ENCODE results near the gene FRY. TPM values are rescaled to one million over a fixed set of nuclear protein-coding genes. Genes with fewer than 3 reads are reported as not detected.
A peak's percentile ranks its signal among the peaks of the same experiment; 100 is the strongest.

The FRY gene
- polyA plus RNA-seq, 5 donors = 40.2 to 50.3 (median 42.2) TPM

DNA sequence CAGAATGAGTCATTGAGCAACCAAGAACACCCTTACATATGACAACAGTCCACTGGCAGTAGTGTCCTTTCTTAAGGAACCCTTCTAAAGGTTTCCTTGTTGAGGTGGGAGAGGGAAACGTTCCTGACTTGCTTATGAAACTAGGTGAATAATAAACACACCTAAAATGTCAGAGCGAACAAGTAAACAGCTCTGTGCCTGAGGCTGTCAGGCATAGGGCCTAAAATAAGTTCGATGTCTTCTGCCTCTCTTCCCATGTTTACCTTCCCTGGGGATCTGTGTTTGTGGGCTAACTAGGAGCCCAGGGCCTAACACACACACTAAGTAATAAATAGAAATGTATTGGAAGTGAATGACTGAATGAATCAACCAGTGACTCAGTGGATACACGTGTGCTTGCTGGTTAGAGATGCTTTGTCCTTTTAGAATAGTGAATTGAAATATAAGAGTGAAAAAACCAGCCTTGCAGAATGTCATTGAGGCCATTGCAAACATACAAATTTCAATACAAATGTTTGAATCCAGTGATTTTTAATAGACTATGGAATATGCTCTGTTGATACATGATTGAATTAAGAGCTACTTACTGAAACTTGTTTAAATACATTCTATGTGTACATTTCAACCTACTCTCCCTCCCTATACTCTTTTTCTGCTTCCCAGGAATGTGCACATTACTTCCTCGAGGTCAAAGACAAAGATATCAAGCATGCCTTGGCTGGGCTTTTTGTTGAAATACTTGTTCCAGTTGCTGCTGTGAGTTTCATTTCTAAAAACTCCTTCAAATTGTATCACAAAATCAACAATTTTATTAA lies 102.9 kb downstream of the FRY start:
- DNase-seq = no peak

DNA sequence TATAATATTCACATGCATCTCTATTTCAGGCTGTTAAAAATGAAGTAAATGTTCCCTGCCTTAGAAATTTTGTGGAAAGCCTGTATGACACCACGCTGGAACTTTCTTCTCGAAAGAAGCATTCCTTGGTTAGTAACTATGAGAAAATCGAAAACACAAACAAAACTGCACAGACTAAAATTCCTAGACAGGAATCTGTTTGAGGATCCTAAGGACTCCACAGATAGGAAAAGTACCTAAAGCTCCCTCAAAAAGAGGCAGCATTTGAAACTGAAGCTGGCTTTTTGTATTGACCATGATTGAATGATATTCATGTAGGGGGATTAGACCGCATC lies 103.4 kb downstream of the FRY start:
- no peak for DNase-seq

DNA sequence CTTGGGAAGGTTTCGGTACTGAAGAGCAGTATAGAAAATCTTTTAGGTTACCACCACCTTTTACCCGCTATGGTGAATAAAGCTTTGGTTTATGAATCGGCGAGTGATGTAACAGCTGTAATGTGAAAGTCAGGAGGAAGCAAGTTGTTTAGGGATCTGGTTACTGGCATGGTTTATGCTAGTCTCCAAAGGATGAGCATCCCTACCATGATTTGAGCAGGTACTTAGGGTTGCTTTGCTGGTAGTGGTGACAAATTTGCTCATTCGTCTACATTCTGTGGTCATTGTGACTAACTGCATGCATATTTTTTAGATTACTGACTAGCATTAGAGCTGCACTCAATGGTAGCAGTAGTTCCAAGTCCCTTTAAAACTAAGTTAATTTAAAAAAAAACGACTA lies 104.1 kb downstream of the FRY start:
- DNase-seq = no peak

DNA sequence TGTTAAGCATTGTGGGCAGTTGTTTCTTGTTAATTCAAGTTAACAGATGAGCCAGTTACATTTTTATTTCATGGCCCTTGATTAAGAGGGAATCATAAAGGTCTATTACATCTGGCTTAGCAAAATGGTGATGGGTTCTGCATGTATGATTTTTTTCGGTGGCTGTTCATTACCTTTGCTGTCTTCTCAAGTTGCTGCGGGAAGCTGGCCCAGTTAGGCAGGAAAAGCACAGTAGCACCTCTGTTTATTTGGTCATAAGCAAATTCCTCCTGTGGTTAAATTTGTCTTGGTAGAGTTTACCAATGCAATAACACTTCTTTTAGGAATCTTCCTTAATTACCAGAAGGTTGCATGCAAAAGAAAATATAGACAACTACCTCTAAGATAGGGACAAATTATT lies 104.5 kb downstream of the FRY start:
- no peak for DNase-seq

DNA sequence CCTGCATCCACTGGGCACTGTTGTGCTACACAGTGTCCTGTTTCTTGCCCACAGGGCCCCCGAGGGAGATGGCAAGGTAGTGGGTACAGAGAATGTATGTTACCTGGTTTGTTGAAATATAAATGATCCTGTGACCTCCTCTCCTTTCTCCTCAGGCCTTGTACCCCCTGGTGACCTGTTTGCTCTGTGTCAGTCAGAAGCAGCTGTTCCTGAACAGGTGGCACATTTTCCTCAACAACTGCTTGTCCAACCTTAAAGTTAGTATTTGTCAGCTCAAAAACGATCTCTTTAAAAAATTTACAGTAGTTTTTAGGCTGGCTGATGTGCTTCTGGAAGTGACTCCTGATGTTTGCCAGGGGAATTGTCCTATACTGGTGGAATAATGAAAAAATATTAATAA lies 105.1 kb downstream of the FRY start:
- no peak for DNase-seq

DNA sequence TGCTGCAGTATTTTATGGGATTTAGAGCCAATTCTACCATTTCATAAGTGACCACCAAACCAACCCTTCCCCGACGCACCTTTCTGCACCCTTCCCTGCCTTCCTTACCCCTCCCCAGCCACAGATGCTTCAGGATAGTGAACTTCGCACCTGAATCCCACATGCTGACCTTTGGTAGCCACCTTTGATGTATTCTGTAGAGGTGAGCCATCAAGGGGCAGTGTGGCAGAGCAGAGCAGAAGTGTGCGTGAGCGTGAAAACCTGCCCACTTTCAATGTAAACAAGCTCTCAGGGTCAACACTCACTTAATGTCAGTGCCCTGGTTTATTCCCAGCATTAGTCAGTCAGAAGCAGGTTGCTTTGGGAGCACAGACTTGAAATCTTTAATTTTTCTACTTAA lies 107.7 kb downstream of the FRY start:
- DNase-seq = no peak

DNA sequence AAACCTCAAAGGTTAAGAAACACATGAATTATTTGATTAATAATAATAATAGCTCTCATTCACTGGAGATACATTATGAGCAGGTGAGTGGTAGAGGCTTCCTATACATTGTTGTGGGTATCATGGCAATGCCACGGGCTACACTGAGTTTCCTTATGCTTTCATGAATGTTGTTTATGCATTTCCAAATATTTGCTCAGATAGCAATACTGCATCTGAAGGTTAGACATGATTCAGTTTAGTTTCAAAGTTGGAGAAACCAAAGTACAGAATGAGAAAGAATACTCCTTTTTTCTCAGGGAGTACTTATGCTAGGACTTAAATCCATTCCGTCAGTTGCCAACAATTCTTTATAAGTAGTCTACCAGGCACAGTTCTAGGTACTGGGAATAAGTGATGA lies 108.5 kb downstream of the FRY start:
- no peak for DNase-seq

DNA sequence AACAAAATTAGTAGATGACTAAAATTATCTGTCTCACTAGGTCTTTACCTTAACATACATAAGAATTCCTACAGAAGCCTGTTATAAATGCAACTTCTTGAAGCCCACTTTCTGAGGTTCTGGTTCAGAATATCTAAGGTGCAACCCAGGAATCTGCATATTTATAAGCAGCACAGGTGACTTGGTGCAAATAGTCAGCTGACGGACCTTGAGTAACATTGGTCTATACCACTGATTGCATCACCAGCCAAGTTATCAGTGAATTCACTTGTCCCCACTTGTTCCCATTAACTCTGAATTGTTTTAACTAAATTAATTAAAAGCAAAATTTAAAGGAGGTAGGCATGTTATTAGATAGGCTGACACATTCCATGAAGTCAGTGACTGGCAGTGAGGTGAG lies 109.9 kb downstream of the FRY start:
- DNase-seq = no peak

DNA sequence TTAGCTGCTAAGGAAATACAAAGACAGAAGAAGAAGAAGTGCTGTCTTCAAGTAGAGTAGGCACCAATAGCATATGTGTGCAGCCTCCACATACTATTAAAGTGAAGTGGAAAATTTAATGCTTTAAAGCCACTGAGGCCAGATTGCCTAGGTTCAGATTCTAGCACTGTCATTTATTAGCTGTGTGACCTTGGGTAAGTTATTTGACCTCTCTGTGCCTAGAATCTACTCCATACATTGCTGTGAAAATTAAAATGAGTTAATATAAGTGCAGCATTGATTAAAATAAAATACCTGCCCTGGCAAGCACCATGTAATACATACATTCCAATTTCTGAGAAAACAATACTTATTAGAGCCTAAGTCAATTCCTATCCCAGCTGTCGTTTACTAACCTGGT lies 110.5 kb downstream of the FRY start:
- no peak for DNase-seq

DNA sequence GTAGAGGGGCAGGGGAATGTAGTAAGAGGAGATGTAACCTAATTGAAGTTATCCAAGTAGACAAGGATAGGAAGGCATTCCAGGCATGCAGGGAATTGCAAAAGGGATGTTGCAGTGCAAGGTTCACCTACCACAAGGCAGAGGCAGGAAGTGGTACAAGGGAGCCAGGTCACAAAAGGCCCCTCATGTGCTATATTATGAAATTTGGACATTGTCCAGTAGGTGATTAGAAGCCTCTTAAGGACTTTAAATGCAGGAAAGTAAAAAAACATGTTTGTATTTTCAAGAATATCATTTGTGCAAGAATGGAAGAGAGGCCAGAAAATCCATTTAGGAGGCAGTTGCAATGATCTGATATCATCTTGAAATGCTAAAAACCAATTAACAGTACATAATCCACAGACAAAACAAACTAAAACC lies 111.4 kb downstream of the FRY start:
- no peak for DNase-seq

DNA sequence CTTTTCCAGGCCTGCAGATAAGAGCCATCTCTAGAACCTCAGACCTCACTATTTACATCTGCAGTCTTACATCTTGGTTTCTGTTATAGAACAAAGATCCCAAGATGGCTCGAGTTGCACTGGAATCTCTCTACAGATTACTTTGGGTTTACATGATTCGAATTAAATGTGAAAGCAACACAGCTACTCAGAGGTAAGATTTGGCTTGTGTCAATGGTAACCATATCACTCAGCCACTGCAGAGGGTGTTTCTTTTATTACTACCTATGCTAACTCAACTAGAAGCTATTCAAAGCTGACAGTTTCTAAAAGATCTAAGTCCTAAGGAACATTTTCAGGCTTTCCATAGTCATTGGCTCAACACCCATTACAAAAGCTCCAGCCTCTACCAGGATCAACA lies 115.6 kb downstream of the FRY start:
- no peak for DNase-seq

DNA sequence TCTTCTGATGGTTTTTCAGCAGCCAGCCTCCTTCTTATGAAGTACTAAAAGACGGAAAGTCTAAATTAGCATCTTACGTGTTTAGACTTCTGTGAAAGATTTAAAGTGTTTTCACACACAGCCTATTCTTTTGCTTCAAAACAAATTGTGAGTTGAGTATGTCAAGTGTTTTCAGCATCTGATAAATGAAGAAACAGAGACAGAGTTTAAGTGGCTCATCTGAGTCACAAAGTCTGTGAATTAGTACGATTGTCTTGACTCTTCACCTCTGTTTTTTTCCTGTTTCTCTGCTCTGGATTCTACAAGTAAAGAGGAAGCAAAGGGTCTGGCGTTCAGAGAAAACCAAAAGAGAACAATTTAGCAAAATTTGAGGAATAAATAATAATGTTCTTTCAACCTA lies 116.4 kb downstream of the FRY start:
- DNase-seq = no peak

DNA sequence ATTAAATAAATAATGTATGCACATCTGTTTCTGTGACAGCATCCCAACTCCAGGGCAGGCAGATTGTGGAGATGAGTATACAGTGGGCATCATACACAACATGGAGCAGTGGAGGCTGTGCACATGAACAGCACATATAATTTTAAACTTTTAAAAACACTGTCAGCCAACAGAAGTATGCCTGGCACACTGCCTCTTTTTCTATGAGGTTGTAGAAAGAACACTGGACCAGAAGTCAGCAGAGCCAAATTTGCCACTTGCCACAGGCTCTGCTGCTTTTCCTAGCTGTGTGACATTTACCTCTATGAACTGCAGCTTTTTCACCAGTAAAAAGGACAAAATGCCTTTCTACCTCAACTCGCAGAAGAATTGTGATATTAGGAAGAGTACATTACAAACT lies 118.7 kb downstream of the FRY start:
- no peak for DNase-seq

DNA sequence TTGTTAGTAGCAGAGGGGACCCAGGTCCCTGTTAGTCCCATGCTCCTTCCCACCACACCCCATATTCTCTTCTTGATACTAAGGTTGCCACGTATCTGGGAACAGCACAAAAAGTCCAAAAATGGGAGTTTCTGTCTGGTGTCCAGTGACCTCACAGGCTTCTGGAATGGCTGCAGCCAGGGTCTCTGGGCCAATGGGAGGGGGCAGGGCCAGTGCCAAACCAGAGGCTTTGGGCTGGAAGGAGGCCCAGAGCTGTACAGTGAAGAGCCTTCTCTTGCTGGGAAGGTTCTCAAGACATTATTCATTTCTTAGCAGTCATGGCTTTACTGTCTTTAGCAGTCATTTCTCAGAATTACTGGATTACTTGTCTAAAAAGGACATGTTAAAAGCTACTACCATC lies 119.2 kb downstream of the FRY start:
- DNase-seq = peak in 1 of 2 donors; percentile 54

DNA sequence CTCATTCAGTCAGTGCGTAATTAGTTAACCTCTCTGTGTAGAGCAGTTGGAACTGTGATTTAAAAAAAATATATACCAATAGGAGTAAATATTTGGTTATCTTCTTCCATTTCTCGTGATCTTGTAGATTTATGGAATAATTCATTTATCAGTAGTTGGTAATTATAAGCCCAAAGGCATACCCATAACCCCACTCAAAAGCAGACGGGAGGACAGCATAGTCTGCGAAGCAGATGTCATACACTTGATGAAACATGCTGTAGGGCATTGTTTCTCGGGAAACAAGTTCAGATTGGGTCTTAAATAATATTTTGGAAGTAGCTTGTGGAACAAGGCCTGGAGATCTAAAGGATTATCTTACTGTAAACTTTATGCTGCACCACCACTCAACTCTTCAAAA lies 119.7 kb downstream of the FRY start:
- no peak for DNase-seq

DNA sequence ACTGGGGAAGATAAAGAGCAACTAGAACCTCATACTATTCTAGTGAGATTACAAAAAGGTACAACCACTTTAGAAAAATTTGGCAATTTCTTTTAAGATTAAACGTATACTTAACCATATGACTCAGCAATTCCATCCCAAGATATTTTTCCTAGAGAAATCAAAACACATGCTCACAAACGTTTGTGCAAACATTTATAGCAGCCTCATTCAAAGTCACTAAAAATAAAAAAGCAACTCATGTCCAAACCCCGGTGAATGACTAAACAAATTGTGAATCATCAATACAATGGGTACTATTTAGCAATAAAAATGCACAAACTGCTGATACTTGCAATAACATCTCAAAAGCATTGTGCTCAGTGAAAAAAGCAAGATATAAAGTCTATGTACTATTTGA lies 121.5 kb downstream of the FRY start:
- no peak for DNase-seq

DNA sequence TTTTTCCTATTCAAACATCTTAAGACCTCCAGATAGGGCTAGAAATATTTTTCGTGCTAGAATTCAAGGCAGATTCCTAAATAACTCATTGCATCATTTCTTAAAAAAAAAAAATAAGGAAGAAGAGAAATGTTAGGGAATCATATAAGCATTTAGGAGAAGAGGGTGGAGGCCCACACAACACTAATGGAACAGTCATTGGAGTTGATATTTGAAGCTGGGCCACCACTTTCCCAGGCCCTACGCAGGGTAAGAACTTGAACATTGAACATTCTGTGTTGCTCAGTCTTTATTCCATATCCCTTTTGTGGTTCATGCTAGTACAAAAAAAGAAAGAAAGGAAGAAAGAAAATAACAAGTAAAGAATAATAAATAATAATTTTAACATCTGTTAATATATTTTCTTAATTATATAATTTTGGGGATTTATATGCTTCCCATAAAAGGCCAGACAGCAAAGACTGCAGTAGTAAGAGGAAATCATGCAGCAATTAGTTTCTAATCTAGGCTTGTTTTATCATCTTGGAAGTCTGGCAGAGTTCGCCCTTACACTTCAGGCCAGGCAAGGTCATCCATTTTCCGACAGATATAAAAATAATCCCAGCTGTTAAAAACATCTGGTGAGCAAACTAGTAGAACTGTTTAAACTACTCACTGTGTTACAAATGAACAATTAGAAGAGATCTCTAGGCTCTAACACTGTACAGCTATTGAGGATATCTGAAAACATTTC lies 127.7 kb downstream of the FRY start:
- peak; percentile 76 to 80 for DNase-seq

DNA sequence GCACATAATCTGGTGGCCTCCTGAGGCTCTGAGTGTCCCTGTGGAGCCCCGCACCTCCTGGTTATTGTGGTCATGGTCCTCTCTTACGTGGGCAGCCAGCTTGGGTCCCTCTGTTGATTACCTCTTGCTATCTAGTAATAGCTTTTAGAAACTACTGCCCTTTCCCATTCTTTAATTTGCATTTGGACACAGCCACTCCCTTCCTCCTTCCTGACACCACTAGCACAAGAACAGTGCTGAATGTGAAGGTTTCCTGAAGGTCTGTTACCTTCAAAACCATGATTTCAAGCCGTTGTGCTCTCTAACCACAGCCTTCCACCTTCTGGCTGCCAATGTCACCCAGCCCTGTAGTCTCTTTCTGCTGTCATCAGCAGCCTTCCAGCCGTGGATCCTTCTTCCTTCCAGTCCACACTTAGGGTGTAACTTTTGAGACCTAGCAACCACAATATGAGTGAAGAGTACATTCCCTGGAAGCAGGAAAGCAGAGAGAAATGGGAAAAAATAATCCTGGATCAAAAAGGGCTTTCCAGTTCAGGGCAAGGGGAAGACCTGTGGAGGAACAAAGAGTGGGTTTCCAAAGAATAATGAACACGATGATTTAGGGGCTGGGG lies 130.9 kb downstream of the FRY start:
- no peak for DNase-seq

DNA sequence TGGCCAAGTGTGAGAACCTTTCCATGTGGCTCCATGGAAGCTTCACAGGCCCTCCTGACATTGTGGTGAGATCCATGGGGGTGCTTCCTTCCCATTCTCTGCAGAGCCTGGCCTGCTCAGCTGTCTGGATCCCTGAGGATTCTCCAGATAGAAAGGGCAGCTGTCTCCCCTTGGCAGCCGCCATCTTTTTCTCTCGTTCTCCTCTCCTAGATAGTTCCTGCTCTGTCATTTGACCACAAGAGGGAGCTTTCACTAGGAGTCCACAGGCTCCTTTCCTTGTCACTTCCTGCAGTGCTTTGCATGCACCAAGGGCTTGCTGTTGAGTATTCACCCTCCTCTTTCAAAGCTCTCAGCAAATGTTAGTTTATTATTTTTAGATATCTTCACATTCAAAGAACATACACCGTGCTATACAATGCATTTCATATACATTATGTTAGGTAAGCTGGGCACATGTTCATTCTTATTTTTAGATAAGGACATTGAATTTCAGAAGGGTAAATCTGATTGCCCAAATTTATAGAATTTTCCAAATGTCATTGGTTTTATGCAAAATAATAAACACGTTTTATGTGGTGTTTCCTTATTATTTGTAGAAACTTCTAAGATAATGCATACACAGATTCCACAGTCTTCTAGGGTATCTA lies 133.2 kb downstream of the FRY start:
- DNase-seq = peak in 1 of 2 donors; percentile 8

DNA sequence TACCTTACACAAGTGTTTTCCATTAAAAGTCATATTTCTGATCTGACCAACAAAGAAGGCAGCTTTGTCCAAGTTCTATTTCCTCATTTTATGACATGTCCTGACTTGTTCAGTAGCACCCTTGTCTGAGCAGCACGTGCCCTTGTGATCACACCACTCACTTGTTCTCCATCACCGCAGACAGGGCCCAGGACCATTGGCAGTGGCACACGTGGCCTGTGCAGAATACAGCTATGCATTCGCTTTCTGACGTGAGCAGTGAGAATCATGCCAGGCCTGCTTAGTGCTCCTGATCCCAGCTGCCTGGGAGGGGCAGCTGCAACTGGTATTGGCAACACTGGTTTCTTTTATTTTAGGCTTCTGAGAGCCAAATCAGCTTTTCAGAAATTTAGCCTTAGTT lies 134.2 kb downstream of the FRY start:
- no peak for DNase-seq

DNA sequence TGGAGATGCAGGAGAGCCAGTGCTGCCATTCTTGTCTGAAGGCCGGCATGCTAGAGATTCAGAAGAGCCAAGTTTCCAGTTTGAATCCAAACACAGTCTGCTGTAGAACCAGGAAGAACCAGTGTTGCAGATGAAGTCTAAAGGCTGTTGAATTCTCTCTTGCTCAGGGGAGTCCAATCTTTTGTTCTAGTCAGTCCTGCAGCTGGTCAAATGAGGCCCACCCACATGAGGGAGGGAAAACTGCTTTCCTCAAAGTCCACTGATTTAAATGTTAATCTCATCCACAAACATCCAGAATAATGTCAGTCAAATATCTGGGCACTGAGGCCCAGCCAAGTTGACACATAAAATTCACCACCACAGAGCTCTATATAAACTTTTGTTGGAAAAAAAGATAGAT lies 136.6 kb downstream of the FRY start:
- DNase-seq = no peak

DNA sequence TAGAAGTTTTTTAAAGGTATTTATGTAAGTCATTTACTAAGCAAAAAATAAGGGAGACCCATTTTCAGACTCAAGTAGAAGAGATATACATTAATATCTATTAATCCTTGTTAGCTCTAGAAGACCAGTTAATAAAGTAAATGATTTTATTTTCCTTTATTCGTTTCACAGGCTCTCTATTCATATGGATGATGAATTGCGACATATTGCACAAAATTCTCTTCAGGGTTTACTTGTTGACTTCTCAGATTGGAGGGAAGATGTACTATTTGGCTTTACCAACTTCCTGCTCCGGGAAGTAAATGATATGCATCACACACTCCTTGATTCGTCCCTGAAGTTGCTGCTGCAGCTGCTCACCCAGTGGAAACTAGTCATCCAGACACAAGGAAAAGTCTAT lies 139.3 kb downstream of the FRY start:
- no peak for DNase-seq

DNA sequence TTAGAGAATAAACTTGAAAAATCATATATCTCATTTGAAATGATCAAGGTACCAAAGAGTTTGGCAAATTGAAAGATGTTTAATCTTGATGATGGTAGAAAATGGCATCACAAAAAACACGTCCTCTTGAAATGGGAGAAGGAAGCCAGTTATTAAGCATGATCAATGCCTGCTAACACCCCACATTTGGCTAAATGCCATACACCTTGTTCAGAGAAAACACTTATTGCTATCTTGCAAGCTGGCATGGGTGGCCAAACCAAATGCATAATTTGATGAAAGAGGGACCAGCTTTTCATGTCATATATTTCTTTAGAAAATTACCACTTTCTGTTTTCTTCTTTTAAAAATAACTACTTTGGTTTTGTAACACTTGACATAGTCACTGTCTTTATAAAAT lies 142.3 kb downstream of the FRY start:
- DNase-seq = no peak
